Nephron progenitor cell (in vitro differentiated cells): ENCODE data around the gene NPAS2.

Experiments
- DNase-seq: peaks from one replicate; pipeline ENCODE4 v3.0.0; 2021
- H3K27ac Mint-ChIP-seq: 2 replicates; pipeline ENCODE4 v1.8.0; 2021; ENCODE audit warnings: mild to moderate bottlenecking, moderate library complexity, mixed read lengths
- H3K27me3 Mint-ChIP-seq: 2 replicates; pipeline ENCODE4 v1.8.0; 2021; ENCODE audit warnings: mild to moderate bottlenecking, low read depth, mixed read lengths; ENCODE audit not compliant: poor library complexity
- H3K36me3 Mint-ChIP-seq: 2 replicates; pipeline ENCODE4 v1.8.0; 2021; ENCODE audit warnings: low read depth, mixed read lengths
- H3K4me1 Mint-ChIP-seq: 2 replicates; pipeline ENCODE4 v1.8.0; 2021; ENCODE audit warnings: mixed read lengths
- H3K4me3 Mint-ChIP-seq: 2 replicates; pipeline ENCODE4 v1.8.0; 2021; ENCODE audit warnings: mild to moderate bottlenecking, moderate library complexity, mixed read lengths
- H3K9me3 Mint-ChIP-seq: 2 replicates; pipeline ENCODE4 v1.8.0; 2021; ENCODE audit warnings: mild to moderate bottlenecking, moderate library complexity, mixed read lengths
- TF ChIP-seq, protein P1 (sequence below): fragments of 200-600 bp; sonication (generic); IDR thresholded peaks from 2 replicates; pipeline ENCODE4 v1.5.0; 2021; ENCODE audit warnings: antibody characterized with exemption

NPAS2 gene

DNA sequence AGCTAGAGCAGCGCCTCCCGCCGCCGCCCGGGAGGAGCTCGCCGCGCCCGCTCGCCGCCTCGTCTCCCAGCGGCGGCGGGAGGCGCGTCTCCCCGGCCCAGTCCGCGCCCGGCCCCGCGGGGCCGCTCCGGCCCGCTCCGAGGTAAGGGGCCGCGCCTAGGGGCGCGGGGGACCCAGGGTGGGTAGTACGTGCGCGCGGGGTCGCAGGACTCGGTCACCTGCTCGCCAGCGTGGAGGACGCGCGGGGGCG lies 259 bp downstream of the NPAS2 start:
- peaks cover 89% of the 10 kb centered on the region for H3K27me3 Mint-ChIP-seq
- peak overlapping the region; percentile 55 for H3K4me3 Mint-ChIP-seq
- no peak for DNase-seq
- peaks cover 10% of the 10 kb centered on the region for H3K4me1 Mint-ChIP-seq
- no peaks in the 10 kb centered on the region for H3K9me3 Mint-ChIP-seq
- no peak overlapping the region for H3K27ac Mint-ChIP-seq
- TF ChIP-seq, protein P1, sequence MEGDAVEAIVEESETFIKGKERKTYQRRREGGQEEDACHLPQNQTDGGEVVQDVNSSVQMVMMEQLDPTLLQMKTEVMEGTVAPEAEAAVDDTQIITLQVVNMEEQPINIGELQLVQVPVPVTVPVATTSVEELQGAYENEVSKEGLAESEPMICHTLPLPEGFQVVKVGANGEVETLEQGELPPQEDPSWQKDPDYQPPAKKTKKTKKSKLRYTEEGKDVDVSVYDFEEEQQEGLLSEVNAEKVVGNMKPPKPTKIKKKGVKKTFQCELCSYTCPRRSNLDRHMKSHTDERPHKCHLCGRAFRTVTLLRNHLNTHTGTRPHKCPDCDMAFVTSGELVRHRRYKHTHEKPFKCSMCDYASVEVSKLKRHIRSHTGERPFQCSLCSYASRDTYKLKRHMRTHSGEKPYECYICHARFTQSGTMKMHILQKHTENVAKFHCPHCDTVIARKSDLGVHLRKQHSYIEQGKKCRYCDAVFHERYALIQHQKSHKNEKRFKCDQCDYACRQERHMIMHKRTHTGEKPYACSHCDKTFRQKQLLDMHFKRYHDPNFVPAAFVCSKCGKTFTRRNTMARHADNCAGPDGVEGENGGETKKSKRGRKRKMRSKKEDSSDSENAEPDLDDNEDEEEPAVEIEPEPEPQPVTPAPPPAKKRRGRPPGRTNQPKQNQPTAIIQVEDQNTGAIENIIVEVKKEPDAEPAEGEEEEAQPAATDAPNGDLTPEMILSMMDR = no peak
- no peaks in the 10 kb centered on the region for H3K36me3 Mint-ChIP-seq

DNA sequence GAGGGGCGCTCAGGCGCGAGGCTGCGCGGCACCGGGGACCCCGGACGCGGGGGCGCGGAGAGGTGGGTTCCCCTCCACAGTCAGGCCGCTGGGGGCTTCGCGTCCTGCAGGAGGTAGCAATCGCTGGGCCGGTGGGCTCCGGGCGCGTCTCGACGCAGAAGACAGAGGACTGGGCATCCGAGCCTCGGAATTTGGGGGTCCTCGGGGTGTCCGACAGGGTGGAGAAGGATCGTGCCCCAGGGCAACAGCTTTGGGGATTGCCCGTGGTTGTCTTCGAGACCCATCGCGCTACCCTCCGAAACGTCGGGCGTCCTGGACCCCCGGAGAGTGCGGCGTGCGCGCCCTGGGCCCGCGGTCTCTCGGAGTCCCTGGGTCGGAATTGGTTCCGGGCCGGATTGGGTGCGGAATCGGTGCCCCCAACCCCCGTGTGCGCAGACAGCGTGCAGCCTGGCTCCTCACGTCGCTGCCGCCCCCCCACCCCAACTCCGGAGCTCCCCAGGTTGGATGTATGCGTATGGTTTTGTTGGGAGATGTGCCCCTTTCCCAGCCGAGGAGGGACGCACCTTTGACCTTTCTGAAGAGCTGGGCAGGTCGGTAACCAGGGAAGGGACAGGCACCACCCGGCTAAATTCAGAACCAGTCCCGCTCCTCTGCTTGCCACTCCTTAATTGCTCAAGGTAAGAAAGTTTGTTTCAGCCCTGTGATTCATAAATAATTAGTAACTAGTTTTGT lies 750 bp downstream of the NPAS2 start:
- TF ChIP-seq, protein P1 = no peak
- Mint-ChIP-seq H3K36me3 (no peaks in the 10 kb centered on the region), H3K27ac (no peak overlapping the region), H3K4me1 (peaks cover 10% of the 10 kb centered on the region), H3K4me3 (peak overlapping the region; percentile 81), H3K27me3 (peaks cover 85% of the 10 kb centered on the region), H3K9me3 (no peaks in the 10 kb centered on the region)
- peak; percentile 51 for DNase-seq

DNA sequence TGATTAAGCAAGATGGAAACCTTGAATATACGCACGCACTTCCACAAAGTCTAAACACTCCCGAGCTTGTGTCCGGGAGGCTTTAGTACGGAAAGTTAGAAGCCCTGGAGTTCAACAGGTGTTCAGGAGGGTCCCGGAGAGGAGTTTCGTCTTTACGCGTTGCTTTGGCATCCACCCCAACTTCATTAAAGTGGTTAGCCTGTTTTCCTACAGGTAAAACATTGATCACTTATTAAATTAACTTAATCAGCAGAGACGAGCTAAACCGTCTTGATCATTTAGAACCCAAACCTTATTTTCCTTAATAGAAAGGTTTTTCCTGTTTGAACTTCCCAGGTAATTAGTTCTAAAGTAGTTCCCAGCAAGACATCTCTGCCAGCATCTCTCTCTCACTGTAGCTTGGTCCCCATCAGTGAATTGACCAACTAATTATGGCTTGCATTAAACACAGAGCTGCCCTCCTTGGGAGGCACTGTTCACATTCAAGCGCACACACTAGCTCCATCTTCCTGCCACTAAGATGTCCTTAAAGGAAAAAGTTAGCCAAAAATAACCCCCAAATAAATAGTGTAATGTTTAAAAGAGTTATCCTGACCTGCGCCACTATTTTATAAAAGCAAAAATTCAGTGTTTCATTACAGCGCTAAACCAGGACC lies 1.4 kb downstream of the NPAS2 start:
- no peaks in the 10 kb centered on the region for H3K9me3 Mint-ChIP-seq
- TF ChIP-seq, protein P1 = no peak
- peaks cover 81% of the 10 kb centered on the region for H3K27me3 Mint-ChIP-seq
- no peak for DNase-seq
- peaks cover 10% of the 10 kb centered on the region for H3K4me1 Mint-ChIP-seq
- H3K27ac Mint-ChIP-seq = no peak overlapping the region
- no peaks in the 10 kb centered on the region for H3K36me3 Mint-ChIP-seq
- H3K4me3 Mint-ChIP-seq = peak overlapping the region; percentile 81

DNA sequence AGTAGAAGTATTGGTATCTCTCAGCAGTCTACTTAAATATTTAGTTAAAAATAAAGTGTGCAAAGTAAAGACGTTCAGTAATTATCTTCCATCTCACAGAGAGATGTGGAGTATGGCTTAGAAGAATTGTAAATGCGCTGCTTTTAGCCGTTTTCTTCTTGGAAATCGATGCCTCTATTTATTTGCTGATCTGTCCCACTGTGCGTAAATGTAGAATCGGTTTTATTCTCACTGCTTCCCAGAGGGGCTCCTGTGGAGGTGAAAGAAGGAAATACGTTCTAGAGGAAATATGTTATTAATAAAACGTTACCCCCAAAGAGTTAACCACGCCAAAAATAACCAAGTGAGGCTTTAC lies 1.9 kb downstream of the NPAS2 start:
- DNase-seq = no peak
- no peaks in the 10 kb centered on the region for H3K36me3 Mint-ChIP-seq
- no peaks in the 10 kb centered on the region for H3K9me3 Mint-ChIP-seq
- H3K4me3 Mint-ChIP-seq = peak overlapping the region; percentile 81
- peaks cover 10% of the 10 kb centered on the region for H3K4me1 Mint-ChIP-seq
- H3K27ac Mint-ChIP-seq = no peak overlapping the region
- H3K27me3 Mint-ChIP-seq = peaks cover 79% of the 10 kb centered on the region
- TF ChIP-seq, protein P1 = no peak

DNA sequence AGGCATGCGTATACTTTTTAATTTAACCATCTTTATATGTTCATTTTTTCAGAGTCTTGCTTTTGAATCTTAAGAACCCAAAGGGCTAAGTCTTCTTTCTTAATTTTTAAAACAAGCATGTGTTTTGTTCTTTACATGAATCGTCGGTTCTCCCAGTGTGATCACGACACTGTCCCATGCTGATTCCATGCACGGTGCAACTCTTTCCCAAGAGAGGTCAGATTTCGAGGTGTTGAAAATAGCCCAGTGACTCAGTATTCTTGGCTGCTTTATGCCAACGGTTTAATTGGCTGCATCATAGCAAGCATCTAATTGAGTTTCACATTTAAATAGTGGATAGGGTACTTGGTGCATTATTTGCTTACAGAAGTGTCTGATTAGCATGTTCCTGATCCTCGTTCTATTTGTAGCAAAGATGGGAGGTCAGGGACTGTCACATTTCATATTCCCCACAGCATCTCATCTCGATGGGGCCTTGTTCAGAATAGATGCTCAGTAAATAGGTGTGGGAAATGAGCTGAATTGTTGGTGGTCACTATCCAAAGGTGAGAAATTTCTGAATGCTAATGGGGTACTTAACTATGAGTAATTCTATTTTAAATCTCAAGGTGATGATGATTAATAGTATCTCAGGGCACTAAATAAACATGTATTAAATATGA lies 2.8 kb downstream of the NPAS2 start:
- H3K27me3 Mint-ChIP-seq = peaks cover 76% of the 10 kb centered on the region
- TF ChIP-seq, protein P1 = no peak

More for the DNA sequence above, 2.8 kb downstream of the NPAS2 start:
- Mint-ChIP-seq H3K36me3 (no peaks in the 10 kb centered on the region), H3K27ac (no peak overlapping the region), H3K9me3 (peaks cover 2% of the 10 kb centered on the region), H3K4me1 (peaks cover 10% of the 10 kb centered on the region), H3K4me3 (no peak overlapping the region)
- DNase-seq = no peak
